IPS-NIHi7 (cell line): ENCODE data around the gene TPSD1.
"Not testable (repeated sequence)": the region's sequence is repeated elsewhere in the genome, so short reads cannot be mapped to it uniquely, and the experiment has no call there.

Experiments used
- DNase-seq: peaks from one replicate; pipeline ENCODE4 v3.0.0; 2012; ENCODE audit warnings: mixed read lengths; ENCODE audit errors: extremely low spot score

TPSD1 gene

GRCh38 chr16:1281517-1281916 is 25.6 kb downstream of the TPSD1 start:
- DNase-seq = no peak

GRCh38 chr16:1282324-1282973 is 26.6 kb downstream of the TPSD1 start:
- no peak for DNase-seq

GRCh38 chr16:1283296-1283695 is 27.4 kb downstream of the TPSD1 start:
- DNase-seq = no peak

GRCh38 chr16:1283996-1284616 is 28.2 kb downstream of the TPSD1 start:
- DNase-seq = no peak

- no peak for DNase-seq
Measured at GRCh38 chr16:1285669-1286512, 30.0 kb downstream of the TPSD1 start.

GRCh38 chr16:1286513-1287094 is 30.7 kb downstream of the TPSD1 start:
- no peak for DNase-seq

- no peak for DNase-seq
Measured at GRCh38 chr16:1287982-1288670, 32.3 kb downstream of the TPSD1 start.

- DNase-seq = peak; percentile 61
Measured at GRCh38 chr16:1288813-1289476, 33.1 kb downstream of the TPSD1 start.

GRCh38 chr16:1289477-1289866 is 33.6 kb downstream of the TPSD1 start:
- no peak for DNase-seq

- no peak for DNase-seq
Measured at GRCh38 chr16:1290063-1290501, 34.2 kb downstream of the TPSD1 start.

GRCh38 chr16:1290860-1291575 is 35.1 kb downstream of the TPSD1 start:
- DNase-seq = no peak

- DNase-seq = no peak
Measured at GRCh38 chr16:1291576-1291974, 35.7 kb downstream of the TPSD1 start.

GRCh38 chr16:1292208-1292607 is 36.3 kb downstream of the TPSD1 start:
- DNase-seq = not testable (repeated sequence)

- not testable (repeated sequence) for DNase-seq
Measured at GRCh38 chr16:1292808-1293207, 36.9 kb downstream of the TPSD1 start.

- no peak for DNase-seq
Measured at GRCh38 chr16:1293921-1294656, 38.2 kb downstream of the TPSD1 start.

- no peak for DNase-seq
Measured at GRCh38 chr16:1295465-1295864, 39.6 kb downstream of the TPSD1 start.

GRCh38 chr16:1296688-1297017 is 40.8 kb downstream of the TPSD1 start:
- not testable (repeated sequence) for DNase-seq

GRCh38 chr16:1297018-1297696 is 41.3 kb downstream of the TPSD1 start:
- DNase-seq = no peak

GRCh38 chr16:1298406-1298805 is 42.5 kb downstream of the TPSD1 start:
- DNase-seq = no peak
